Subcutaneous adipose tissue (tissue), 4 donors: ENCODE data around the gene RADIL. TPM values are rescaled to one million over a fixed set of nuclear protein-coding genes. Genes with fewer than 3 reads are reported as not detected.

Experiments used
- total RNA-seq, 4 donors: library from RNA; depleted of rRNA; stranded (reverse); fragments of >200 nt; gene quantifications; one replicate each; pipeline ENCODE4 v1.1.0, GENCODE V29; 2016
- TF ChIP-seq, protein P1 (sequence below): fragments of 450-650 bp; IDR thresholded peaks from one replicate; pipeline ENCODE4 v1.5.1; 2016; ENCODE audit warnings: low read depth, mild to moderate bottlenecking, control low read depth, antibody characterized with exemption, moderate library complexity

Gene RADIL
- total RNA-seq, 4 donors from 2014 or later, result 5.4 to 7.7 (median 6.3) TPM

DNA sequence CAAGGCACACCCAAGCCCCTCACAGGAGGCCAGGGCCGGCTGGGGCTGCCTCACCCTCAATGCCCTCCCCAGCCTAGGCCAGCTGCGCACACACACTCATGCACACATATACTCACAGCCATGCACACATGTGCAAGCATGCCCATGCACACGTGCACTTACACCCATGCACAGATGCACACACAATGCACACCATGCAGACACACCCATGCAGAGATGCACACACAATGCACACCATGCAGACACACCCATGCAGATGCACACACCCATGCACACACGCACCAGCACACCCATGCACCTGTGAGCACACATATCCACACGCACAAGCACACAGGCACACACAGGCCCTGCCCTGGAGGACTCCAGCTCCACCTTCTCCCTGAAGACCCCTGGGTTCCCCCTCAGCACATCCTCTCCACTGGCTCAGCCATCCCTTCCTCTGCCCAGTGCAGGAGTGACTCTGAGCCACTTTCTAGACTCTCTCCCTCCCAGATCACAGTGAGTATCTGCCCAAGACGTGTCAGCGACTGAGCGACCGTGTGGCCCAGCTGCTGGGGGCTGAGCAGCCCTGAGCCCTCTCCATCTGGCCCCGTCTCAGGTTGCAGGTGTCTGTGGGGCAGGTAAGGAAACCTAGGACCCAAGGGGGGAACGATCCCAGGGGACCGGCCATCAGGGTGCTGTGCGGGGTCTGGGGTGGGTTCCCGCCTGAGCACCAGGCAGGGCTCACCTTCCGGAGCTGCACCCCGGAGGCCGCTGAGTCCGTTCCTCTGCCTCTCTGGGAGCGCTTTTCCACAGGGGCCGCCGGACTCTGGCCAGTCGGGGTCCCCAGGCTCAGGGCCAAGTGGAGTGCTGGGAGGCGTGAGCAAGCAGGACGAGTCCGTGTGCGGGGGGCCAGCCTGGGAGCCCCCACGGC, 82.3 kb downstream of the RADIL start:
- TF ChIP-seq, protein P1, sequence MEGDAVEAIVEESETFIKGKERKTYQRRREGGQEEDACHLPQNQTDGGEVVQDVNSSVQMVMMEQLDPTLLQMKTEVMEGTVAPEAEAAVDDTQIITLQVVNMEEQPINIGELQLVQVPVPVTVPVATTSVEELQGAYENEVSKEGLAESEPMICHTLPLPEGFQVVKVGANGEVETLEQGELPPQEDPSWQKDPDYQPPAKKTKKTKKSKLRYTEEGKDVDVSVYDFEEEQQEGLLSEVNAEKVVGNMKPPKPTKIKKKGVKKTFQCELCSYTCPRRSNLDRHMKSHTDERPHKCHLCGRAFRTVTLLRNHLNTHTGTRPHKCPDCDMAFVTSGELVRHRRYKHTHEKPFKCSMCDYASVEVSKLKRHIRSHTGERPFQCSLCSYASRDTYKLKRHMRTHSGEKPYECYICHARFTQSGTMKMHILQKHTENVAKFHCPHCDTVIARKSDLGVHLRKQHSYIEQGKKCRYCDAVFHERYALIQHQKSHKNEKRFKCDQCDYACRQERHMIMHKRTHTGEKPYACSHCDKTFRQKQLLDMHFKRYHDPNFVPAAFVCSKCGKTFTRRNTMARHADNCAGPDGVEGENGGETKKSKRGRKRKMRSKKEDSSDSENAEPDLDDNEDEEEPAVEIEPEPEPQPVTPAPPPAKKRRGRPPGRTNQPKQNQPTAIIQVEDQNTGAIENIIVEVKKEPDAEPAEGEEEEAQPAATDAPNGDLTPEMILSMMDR, result no peak

DNA sequence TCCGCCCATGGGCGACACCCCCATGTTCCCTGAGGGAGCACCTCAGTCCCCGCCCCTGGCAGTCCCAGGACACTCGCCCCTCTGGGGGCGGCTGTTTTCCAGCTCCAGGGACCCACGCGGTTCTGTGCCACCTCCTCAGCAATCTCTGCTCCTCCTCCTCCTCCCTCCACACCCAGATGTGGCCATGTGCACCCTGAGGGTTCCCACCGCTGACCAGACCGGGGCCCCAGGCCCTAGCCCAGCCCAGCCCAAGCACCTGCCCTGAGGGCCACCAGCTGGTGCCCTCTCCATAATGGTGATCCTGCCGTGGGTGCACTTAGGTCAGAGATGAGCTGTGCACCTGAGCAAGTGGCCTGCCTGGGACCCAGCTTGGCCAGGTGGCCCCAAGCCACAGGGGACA, 83.0 kb downstream of the RADIL start:
- TF ChIP-seq, protein P1, result no peak

DNA sequence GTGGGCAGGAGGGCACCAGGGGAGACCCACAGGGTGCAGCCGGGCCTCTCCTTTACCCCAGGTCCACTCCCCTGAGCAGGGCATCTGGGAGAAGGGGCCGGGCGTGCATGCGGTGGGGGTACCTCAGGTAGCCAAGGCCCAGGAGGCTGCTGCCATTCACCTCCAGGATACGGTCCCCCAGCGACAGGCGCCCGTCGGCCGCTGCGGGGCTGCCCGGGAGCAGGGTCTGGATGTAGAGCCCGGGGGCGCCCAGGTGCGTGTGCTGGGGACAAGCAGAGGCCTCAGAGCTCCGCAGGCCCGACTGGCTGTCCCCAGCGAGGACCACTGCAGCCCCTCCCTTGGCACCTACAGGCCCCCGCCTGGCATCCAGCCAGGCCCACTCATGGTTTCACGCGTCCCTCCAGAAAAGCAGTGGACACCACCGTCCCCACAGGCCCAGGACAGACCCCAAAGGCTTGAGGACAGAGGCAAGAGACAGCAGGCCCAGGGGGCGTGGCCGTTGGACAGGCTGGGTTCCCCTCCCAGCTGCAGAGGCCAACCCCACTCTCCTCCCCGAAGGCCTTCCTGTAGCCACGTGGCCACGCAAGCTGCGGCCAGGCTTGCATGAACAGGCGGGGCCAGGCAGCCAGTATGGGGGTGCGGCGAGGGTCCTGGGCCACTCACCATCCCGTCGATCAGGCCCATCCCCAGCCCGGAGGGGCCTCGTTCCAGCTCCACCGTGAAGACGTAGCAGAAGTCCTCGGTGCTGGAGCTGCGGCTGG, 83.8 kb downstream of the RADIL start:
- TF ChIP-seq, protein P1, result no peak

DNA sequence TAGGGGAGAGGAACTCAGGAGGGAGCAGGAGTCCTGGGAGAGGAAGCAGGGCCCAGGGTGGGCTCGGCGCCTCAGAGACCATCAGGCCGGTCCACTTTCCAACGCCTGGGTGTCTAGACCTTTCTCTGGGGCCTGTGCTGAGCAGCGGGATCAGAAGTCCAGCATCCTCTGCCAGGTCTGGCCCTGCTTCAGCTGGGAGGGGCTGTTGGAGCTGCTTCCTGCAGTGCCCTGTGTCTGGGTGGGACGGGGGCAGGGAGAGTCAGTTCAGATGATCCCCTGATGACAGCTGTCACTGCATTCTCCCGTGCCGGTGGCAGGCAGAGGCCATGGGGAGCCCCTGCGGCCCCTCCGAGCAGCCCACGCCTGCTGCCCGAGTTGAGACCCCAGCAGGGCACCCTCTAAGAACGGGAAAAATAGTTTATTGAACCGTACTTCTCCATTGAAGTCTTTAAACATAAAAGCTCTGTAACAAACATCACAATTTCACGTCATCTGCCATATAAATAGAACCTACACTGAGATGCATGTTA, 84.7 kb downstream of the RADIL start:
- TF ChIP-seq, protein P1, result no peak

DNA sequence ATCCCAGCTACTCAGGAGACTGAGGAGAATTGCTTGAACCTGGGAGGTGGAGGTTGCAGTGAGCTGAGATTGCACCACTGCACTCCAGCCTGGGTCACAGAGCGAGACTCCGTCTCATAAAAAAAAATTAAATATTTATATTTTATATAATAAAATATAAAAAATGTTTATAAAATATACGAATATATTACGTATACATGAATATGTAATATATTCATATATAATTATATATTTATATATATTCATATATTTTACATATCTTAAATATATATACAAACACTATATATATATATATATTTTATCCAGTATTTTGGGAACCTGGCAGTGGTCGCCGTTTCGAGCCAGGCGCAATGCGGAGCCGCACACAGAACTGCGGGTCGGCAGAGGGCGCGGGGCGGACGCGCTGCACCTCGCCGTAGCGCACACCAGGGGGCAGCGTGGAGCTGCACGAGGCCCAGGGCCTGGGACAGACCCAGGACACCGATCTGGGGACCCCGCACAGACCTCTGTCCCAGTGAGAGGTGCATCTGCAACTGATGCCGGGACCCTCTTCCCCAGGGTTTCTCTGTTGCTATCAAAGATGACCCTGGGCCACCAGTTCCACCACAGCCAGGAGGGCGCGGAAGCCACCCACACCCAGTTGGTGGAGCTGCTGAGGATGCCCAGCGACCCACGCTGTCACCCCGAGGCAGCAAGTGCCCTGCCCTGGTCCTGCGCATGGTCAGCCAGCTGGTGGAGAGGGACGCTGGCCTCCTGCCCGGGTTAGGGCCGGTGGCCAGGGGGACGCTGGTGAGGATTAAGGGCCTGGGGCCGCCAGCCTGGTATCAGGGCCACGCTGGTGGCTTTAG, 85.4 kb downstream of the RADIL start:
- TF ChIP-seq, protein P1, result no peak

DNA sequence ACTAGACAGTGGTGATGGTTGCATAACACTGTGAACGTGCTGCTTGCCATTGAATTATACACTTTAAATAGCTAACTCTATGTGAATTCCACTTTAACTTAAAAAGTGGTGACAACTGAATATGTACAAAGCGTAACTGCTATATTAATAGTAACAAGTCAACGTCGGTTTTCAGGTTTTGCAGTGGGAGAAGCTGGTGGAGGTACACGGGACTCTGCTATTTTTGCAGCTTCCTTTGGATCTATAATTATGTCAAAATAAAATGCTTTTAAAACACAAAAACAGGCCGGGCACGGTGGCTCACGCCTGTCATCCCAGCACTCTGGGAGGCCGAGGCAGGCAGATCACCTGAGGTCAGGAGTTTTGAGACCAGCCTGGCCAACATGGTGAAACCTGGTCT, 87.1 kb downstream of the RADIL start:
- TF ChIP-seq, protein P1, result no peak
